Small intestine (tissue), 7 donors: Measurements from ENCODE around the gene ATF5. TPM values are rescaled to one million over a fixed set of nuclear protein-coding genes. Genes with fewer than 3 reads are reported as not detected.

Experiments
- DNase-seq, 2 donors: peaks; one replicate each; pipeline versions ENCODE4 v3.0.0 to v3.0.0-alpha.2; 2013
- FAIRE-seq: peaks from 2 replicates; lab custom pipeline; 2012; peaks lifted over from hg19 to GRCh38; lab: Jason Lieb, UNC
- H3K27ac ChIP-seq, 3 donors: one replicate each; pipeline ENCODE4 v1.5.1; 2013; ENCODE audit warnings: low read length in 2 of 3, mild to moderate bottlenecking in 2 of 3, control low read depth in 1 of 3, inconsistent platforms in 1 of 3, low read depth in 1 of 3, moderate library complexity in 1 of 3
- H3K27me3 ChIP-seq, 3 donors: one replicate each; pipeline ENCODE4 v1.6.1; 2013; ENCODE audit warnings: low read length in 3 of 3, inconsistent platforms in 1 of 3; ENCODE audit not compliant: control insufficient read depth in 3 of 3, insufficient read depth in 3 of 3
- H3K36me3 ChIP-seq, 3 donors: one replicate each; pipeline ENCODE4 v1.6.1; 2013; ENCODE audit warnings: low read length in 3 of 3, inconsistent platforms in 1 of 3, low read depth in 1 of 3, mild to moderate bottlenecking in 1 of 3, moderate library complexity in 1 of 3; ENCODE audit not compliant: control insufficient read depth in 3 of 3, insufficient read depth in 2 of 3
- H3K4me1 ChIP-seq, 3 donors: one replicate each; pipeline ENCODE4 v1.6.1; 2013; ENCODE audit warnings: low read length in 2 of 3, inconsistent platforms in 1 of 3, low read depth in 1 of 3, mild to moderate bottlenecking in 1 of 3, moderate library complexity in 1 of 3; ENCODE audit not compliant: control insufficient read depth in 3 of 3, insufficient read depth in 2 of 3
- H3K4me3 ChIP-seq, 3 donors: one replicate each; pipeline ENCODE4 v1.5.1; 2013; ENCODE audit warnings: low read length in 3 of 3, control low read depth in 1 of 3, inconsistent platforms in 1 of 3, low read depth in 1 of 3, mild to moderate bottlenecking in 1 of 3, moderate library complexity in 1 of 3
- H3K9me3 ChIP-seq, 2 donors: one replicate each; pipeline ENCODE4 v1.6.1; 2013; ENCODE audit warnings: low read depth in 1 of 2, low read length in 1 of 2; ENCODE audit not compliant: control insufficient read depth in 2 of 2, insufficient read depth in 1 of 2
- WGBS, 3 donors: extraction: QIAGEN DNeasy Blood & Tissue Kit; methylation state at CpG; one replicate each; pipeline ENCODE4 v1.1.7; 2013; 5-methylcytosine and 5-hydroxymethylcytosine counted together
- polyA plus RNA-seq, 4 donors: library from polyadenylated mRNA; stranded (reverse) in 3 of 4; unstranded in 1 of 4; fragments of 200-250 nt in 3 of 4; fragments of 120-200 nt in 1 of 4; gene quantifications; one replicate each; pipeline versions ENCODE4 v1.2.1 to v1.2.3, GENCODE V29; 2013
- donor health status: healthy with polysubstance abuse.
- donor health status: control.
- donor health status: control.
- donor health status: Bipolar disorder and iron deficiency.
- donor health status: healthy.

ATF5 gene
- polyA plus RNA-seq, 4 donors, result 40.2 to 51.7 (median 46.6) TPM

DNA sequence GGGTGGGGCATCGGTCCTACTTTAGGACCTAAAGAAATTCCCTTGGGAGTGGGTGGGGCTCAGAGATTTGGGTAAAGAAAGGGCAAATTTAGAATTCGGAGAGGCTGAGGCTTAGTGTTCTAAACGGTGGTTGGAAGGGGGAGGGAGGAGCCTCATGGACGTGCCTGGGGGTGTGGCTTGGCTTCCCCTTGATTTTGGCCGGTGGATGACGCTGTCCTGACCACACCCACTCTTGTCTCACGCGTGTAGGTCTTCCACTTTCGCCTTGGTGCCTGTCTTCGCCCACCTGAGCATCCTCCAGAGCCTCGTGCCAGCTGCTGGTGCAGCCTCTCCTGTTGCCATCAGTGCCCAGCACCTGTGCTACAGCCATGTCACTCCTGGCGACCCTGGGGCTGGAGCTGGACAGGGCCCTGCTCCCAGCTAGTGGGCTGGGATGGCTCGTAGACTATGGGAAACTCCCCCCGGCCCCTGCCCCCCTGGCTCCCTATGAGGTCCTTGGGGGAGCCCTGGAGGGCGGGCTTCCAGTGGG is 1.5 kb downstream of the ATF5 start:
- H3K27me3 ChIP-seq, result no peaks in the 10 kb centered on the region
- DNase-seq, result no peak
- H3K4me3 ChIP-seq, result no peak overlapping the region
- H3K27ac ChIP-seq, result peak overlapping the region in 2 of 3 donors; percentile 0 to 30
- no peak for FAIRE-seq
- H3K36me3 ChIP-seq, result peaks cover 0 to 40% (median 3%) of the 10 kb centered on the region in 3 donors
- H3K9me3 ChIP-seq, result no peaks in the 10 kb centered on the region
- H3K4me1 ChIP-seq, result peaks cover 0 to 15% (median 8%) of the 10 kb centered on the region in 3 donors
- 66 to 84% (median 77%) methylated on average over 13 to 15 of the region's 15 CpGs for WGBS, 3 donors

DNA sequence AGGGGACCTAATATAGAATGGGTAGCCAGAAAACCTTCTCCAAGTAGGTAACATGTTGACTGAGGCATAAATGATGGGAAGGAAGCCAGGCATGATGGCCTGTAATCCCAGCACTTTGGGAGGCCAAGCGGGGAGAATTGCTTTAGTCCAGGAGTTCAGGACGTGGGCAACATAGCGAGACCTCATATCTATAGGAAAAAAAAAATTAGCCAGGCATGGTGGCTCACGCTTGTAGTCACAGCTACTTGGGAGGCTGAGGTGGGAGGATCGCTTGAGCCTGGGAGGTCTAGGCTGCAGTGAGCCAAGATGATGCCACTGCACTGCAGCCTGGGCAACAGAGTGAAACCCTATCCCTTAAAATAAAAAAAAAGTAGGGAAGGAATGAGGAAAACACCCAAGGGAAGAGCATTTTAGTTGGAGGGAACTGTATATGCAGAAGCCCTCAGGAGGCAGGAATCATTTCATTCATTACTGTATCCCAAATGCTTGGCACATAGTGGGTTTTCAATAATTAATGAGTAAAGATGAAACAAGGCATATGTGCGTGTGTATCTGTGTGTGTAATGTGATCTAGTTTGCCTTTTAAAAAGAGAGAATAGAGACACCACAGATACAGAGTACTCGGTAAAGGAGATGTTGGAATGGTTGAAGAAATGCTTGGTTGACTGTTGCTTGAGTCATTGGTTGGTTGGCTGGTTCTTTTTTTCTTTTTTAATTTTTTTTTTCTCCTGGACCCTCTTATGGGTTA is 2.5 kb downstream of the ATF5 start:
- H3K4me3 ChIP-seq, result no peak overlapping the region
- DNase-seq (no peak), FAIRE-seq (no peak)
- peaks cover 0 to 15% (median 8%) of the 10 kb centered on the region in 3 donors for H3K4me1 ChIP-seq
- H3K9me3 ChIP-seq, result no peaks in the 10 kb centered on the region
- H3K36me3 ChIP-seq, result peaks cover 0 to 36% (median 3%) of the 10 kb centered on the region in 3 donors
- no peaks in the 10 kb centered on the region for H3K27me3 ChIP-seq
- 94 to 97% (median 96%) methylated on average over 7 of the region's 7 CpGs for WGBS, 3 donors
- no peak overlapping the region for H3K27ac ChIP-seq

DNA sequence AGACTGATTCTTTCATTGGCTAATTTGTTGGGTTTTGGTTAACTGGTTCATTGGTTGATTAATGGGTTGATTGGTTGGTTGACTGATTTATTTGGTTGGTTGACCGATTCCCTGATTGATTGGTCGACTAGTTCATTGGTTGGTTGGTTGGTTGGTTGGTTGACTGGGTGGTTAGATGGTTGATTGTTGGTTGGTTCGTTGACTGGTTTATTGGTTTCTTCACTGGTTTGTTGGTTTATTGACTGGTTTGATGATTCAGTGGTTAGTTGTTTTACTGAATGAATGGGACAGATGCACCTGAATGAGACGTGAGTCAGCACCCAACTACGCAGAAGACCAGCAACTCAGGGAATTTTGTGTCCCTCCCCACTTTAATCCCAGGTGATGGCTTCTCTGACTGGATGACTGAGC is 3.0 kb downstream of the ATF5 start:
- Histone ChIP-seq H3K9me3 (no peaks in the 10 kb centered on the region), H3K27me3 (no peaks in the 10 kb centered on the region), H3K4me3 (no peak overlapping the region), H3K4me1 (peaks cover 0 to 14% (median 8%) of the 10 kb centered on the region in 3 donors), H3K27ac (no peak overlapping the region), H3K36me3 (peaks cover 0 to 30% (median 3%) of the 10 kb centered on the region in 3 donors)
- no peak for FAIRE-seq
- 85 to 93% (median 88%) methylated on average over 5 of the region's 5 CpGs for WGBS, 3 donors
- no peak for DNase-seq

DNA sequence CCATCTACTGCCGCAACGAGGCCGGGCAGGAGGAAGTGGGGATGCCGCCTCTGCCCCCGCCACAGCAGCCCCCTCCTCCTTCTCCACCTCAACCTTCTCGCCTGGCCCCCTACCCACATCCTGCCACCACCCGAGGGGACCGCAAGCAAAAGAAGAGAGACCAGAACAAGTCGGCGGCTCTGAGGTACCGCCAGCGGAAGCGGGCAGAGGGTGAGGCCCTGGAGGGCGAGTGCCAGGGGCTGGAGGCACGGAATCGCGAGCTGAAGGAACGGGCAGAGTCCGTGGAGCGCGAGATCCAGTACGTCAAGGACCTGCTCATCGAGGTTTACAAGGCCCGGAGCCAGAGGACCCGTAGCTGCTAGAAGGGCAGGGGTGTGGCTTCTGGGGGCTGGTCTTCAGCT is 3.7 kb downstream of the ATF5 start:
- Histone ChIP-seq H3K27ac (no peak overlapping the region), H3K36me3 (peaks cover 0 to 23% (median 3%) of the 10 kb centered on the region in 3 donors), H3K4me3 (no peak overlapping the region), H3K9me3 (no peaks in the 10 kb centered on the region), H3K4me1 (peaks cover under 1 to 7% (median 3%) of the 10 kb centered on the region in 3 donors), H3K27me3 (no peaks in the 10 kb centered on the region)
- FAIRE-seq, result no peak
- 79 to 88% (median 86%) methylated on average over 19 to 25 of the region's 25 CpGs for whole genome bisulfite sequencing, 3 donors
- peak in 1 of 2 donors; percentile 19 for DNase-seq

GRCh38 chr19:49933643-49934042 is 4.6 kb downstream of the ATF5 start:
- no peaks in the 10 kb centered on the region for H3K27me3 ChIP-seq
- 81 to 91% (median 90%) methylated on average over 8 of the region's 8 CpGs for WGBS, 3 donors
- H3K4me3 ChIP-seq, result no peak overlapping the region
- H3K4me1 ChIP-seq, result peaks cover 0 to 4% (median 2%) of the 10 kb centered on the region in 3 donors
- DNase-seq, result no peak
- H3K27ac ChIP-seq, result no peak overlapping the region
- no peaks in the 10 kb centered on the region for H3K9me3 ChIP-seq
- H3K36me3 ChIP-seq, result peaks cover 0 to 22% (median 3%) of the 10 kb centered on the region in 3 donors
- FAIRE-seq, result no peak

DNA sequence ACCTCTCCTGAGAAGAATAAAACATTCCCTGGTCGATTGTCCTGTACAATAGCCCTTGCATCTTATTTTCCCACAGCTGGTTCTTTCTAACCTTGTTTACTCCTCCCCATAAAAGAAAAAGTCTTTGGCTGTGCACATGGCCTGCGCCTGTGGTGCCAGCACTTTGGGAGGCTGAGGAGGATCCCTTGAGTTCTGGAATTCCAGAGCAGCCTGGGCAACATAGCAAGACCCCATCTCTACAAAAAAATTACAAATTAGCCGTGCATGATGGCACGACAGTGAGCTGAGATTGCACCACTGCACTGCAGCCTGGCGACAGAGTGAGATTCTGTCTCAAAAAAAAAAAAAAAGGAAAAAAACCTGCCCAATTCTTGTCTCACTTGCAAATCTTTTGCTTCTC is 7.5 kb downstream of the ATF5 start:
- H3K27ac ChIP-seq, result no peak overlapping the region
- 61 to 68% (median 61%) methylated on average over 5 of the region's 5 CpGs for WGBS, 3 donors
- DNase-seq, result no peak

DNA sequence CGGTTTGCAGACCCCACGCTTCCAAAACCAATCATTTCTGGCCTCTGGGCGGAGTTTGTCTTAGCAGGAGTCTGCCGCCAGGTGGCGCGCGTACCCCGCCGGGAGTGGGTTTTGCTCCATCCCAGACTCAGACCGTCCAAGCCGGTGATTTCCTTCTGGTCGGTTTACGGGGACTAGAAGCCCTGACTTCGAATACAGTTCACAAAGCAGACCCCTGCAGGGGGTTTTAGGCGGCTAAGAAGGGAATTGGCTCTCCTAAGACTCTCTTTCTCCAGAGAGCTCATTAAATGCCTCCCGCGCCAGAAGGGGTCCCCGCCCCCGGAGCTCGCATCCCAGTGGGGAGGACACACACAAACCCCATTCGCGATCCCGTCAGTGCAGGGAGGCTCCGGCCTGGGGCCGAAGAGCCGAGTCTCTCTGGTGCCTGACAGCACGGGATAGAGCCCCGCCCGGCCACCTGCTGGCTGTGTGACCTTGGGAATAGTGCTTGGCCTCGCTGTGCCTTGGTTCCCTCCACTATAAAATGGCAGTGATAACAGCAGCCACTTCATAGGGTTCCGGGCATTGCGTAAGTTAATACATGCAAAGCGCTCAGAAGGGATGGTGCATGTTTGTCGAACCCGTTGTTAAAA is 8.9 kb downstream of the ATF5 start:
- H3K4me3 ChIP-seq, result peak overlapping the region in 1 of 3 donors; percentile 21
- peaks cover 0 to 11% (median 0%) of the 10 kb centered on the region in 3 donors for H3K36me3 ChIP-seq
- 12 to 18% (median 16%) methylated on average over 35 of the region's 35 CpGs for WGBS, 3 donors
- peaks cover 0 to 2% (median 0%) of the 10 kb centered on the region in 3 donors for H3K4me1 ChIP-seq
- H3K27ac ChIP-seq, result no peak overlapping the region
- no peaks in the 10 kb centered on the region for H3K27me3 ChIP-seq
- H3K9me3 ChIP-seq, result no peaks in the 10 kb centered on the region
- FAIRE-seq (no peak), DNase-seq (peak; percentile 67 to 82)

More for the DNA sequence above, 7.5 kb downstream of the ATF5 start:
- Histone ChIP-seq H3K4me3 (no peak overlapping the region), H3K9me3 (no peaks in the 10 kb centered on the region), H3K36me3 (peaks cover 0 to 14% (median 3%) of the 10 kb centered on the region in 3 donors), H3K4me1 (peaks cover 0 to 2% (median 0%) of the 10 kb centered on the region in 3 donors), H3K27me3 (no peaks in the 10 kb centered on the region)
- FAIRE-seq, result no peak

DNA sequence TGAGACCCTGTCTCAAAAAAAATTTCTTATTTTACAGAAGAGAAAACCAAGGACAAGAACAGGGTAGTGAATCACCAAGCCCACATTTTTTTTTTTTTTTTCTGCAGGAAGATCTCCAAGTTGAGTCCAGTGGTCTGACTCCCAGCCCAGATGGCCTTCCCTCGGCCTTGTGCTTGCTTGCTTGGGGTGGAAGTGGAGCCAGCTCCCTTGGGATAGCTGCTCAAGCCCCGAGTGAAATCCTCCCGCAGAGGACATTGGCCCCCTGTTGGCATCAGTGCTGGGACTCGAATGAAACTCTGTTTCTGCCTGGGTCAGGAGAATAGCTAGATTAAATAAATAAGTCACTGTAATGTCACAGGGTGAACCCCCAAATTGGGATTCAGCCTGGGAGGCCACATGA is 9.7 kb downstream of the ATF5 start:
- no peaks in the 10 kb centered on the region for H3K9me3 ChIP-seq
- no peaks in the 10 kb centered on the region for H3K27me3 ChIP-seq
- H3K4me1 ChIP-seq, result peaks cover 0 to 2% (median 0%) of the 10 kb centered on the region in 3 donors
- DNase-seq, result no peak
- no peak overlapping the region for H3K4me3 ChIP-seq
- no peak for FAIRE-seq
- H3K36me3 ChIP-seq, result peaks cover 0 to 4% (median 0%) of the 10 kb centered on the region in 3 donors
- WGBS, 3 donors, result 74 to 82% (median 80%) methylated on average over 4 of the region's 4 CpGs
- no peak overlapping the region for H3K27ac ChIP-seq
